Measurements from ENCODE around the gene FCER2. TPM values are rescaled to one million over a fixed set of nuclear protein-coding genes. Genes with fewer than 3 reads are reported as not detected.
A peak's percentile ranks its signal among the peaks of the same experiment; 100 is the strongest.

The FCER2 gene
- total and polyA plus RNA-seq, 4 donors, result 0.14 TPM; not detected in 3

GRCh38 chr19:7729831-7730285, 27.9 kb upstream of the FCER2 start:
- no peak for DNase-seq (ENCODE audit: low spot score)
- Histone ChIP-seq H3K9ac (ENCODE audit: low read depth in 1 of 2, low read length in 2 of 2) (no peak overlapping the region), H3K27ac (ENCODE audit: low read depth in 1 of 2, low read length in 2 of 2) (no peak overlapping the region), H3K4me3 (ENCODE audit: low read depth in 1 of 3, low read length in 3 of 3) (peak overlapping the region in 1 of 3 donors; percentile 11), H3K27me3 (ENCODE audit: control insufficient read depth in 4 of 4, insufficient read depth in 4 of 4, low read length in 3 of 4) (peaks cover 0 to 9% (median 2%) of the 10 kb centered on the region in 4 donors), H3K9me3 (ENCODE audit: control insufficient read depth in 4 of 4, low read length in 3 of 4) (no peaks in the 10 kb centered on the region), H3K4me1 (ENCODE audit: control insufficient read depth in 4 of 4, insufficient read depth in 4 of 4, low read length in 3 of 4) (peaks cover 0 to 2% (median 0%) of the 10 kb centered on the region in 4 donors), H3K36me3 (ENCODE audit: control insufficient read depth in 4 of 4, insufficient read depth in 3 of 4, low read depth in 1 of 4, low read length in 3 of 4) (no peaks in the 10 kb centered on the region)
- TF ChIP-seq FOXA1 (IDR thresholded peaks at IDR 0.05) (no peak), RXRA (IDR thresholded peaks at IDR 0.05) (no peak), NR2F2 (IDR thresholded peaks at IDR 0.05) (no peak), EGR1 (IDR thresholded peaks at IDR 0.05; ENCODE audit: low read depth in 2 of 2) (no peak), MAX (IDR thresholded peaks at IDR 0.05) (no peak), GABPA (IDR thresholded peaks at IDR 0.05 in 1 of 2, conservative IDR thresholded peaks at IDR 0.05 in 1 of 2) (no peak), RAD21 (IDR thresholded peaks at IDR 0.05) (no peak), FOXA2 (IDR thresholded peaks at IDR 0.05) (no peak), TAF1 (conservative IDR thresholded peaks at IDR 0.05) (no peak), CTCF (IDR thresholded peaks at IDR 0.05; ENCODE audit: low read depth, low read length, missing input control) (no peak), SP1 (IDR thresholded peaks at IDR 0.05) (no peak), REST (IDR thresholded peaks at IDR 0.05) (no peak), ATF3 (IDR thresholded peaks at IDR 0.05) (no peak), YY1 (IDR thresholded peaks at IDR 0.05) (no peak), HNF4G (IDR thresholded peaks at IDR 0.05) (no peak)
- 6% methylated on average over 34 of the region's 34 CpGs for WGBS

- peaks cover 0 to 9% (median 2%) of the 10 kb centered on the region in 4 donors for H3K27me3 ChIP-seq (ENCODE audit: control insufficient read depth in 4 of 4, insufficient read depth in 4 of 4, low read length in 3 of 4)
- H3K4me3 ChIP-seq (ENCODE audit: low read depth in 1 of 3, low read length in 3 of 3), result no peak overlapping the region
- H3K27ac ChIP-seq (ENCODE audit: low read depth in 1 of 2, low read length in 2 of 2), result no peak overlapping the region
- DNase-seq (ENCODE audit: low spot score), result no peak
- no peaks in the 10 kb centered on the region for H3K36me3 ChIP-seq (ENCODE audit: control insufficient read depth in 4 of 4, insufficient read depth in 3 of 4, low read depth in 1 of 4, low read length in 3 of 4)
- no peak overlapping the region for H3K9ac ChIP-seq (ENCODE audit: low read depth in 1 of 2, low read length in 2 of 2)
- H3K4me1 ChIP-seq (ENCODE audit: control insufficient read depth in 4 of 4, insufficient read depth in 4 of 4, low read length in 3 of 4), result peaks cover 0 to 2% (median 0%) of the 10 kb centered on the region in 4 donors
- WGBS, result 14% methylated on average over 16 of the region's 16 CpGs
- no peaks in the 10 kb centered on the region for H3K9me3 ChIP-seq (ENCODE audit: control insufficient read depth in 4 of 4, low read length in 3 of 4)
- no peak for TF ChIP-seq ATF3 (IDR thresholded peaks at IDR 0.05)
- no peak for TF ChIP-seq RAD21 (IDR thresholded peaks at IDR 0.05)
- TF ChIP-seq NR2F2 (IDR thresholded peaks at IDR 0.05), result no peak
- no peak for TF ChIP-seq SP1 (IDR thresholded peaks at IDR 0.05)
- TF ChIP-seq ZBTB33 (IDR thresholded peaks at IDR 0.05), result no peak
- TF ChIP-seq MAX (IDR thresholded peaks at IDR 0.05), result no peak
- no peak for TF ChIP-seq EGR1 (IDR thresholded peaks at IDR 0.05; ENCODE audit: low read depth in 2 of 2)
- no peak for TF ChIP-seq JUND (IDR thresholded peaks at IDR 0.05)
- TF ChIP-seq FOXA1 (IDR thresholded peaks at IDR 0.05), result no peak
- TF ChIP-seq YY1 (IDR thresholded peaks at IDR 0.05), result no peak
- no peak for TF ChIP-seq FOXA2 (IDR thresholded peaks at IDR 0.05)
- TF ChIP-seq TAF1 (conservative IDR thresholded peaks at IDR 0.05), result no peak
- TF ChIP-seq CTCF (IDR thresholded peaks at IDR 0.05; ENCODE audit: low read depth, low read length, missing input control), result no peak
- no peak for TF ChIP-seq HNF4G (IDR thresholded peaks at IDR 0.05)
- no peak for TF ChIP-seq HNF4A (conservative IDR thresholded peaks at IDR 0.05)
- no peak for TF ChIP-seq RXRA (IDR thresholded peaks at IDR 0.05)
- no peak for TF ChIP-seq GABPA (IDR thresholded peaks at IDR 0.05 in 1 of 2, conservative IDR thresholded peaks at IDR 0.05 in 1 of 2)
Observed at GRCh38 chr19:7729211-7729610, 27.3 kb upstream of the FCER2 start.

Data from liver (tissue), 9 donors.